ENCODE measurements around the gene SERPINA3. TPM values are rescaled to one million over a fixed set of nuclear protein-coding genes. Genes with fewer than 3 reads are reported as not detected.
"Not testable (repeated sequence)": the region's sequence is repeated elsewhere in the genome, so short reads cannot be mapped to it uniquely, and the experiment has no call there.

SERPINA3 gene
- total and polyA plus RNA-seq, 7 donors = 2.3 to 233 (median 94.5) TPM

GRCh38 chr14:94600148-94600545, 12.0 kb upstream of the SERPINA3 start:
- 76 to 80% methylated on average over 11 of the region's 11 CpGs for WGBS, 2 donors

DNA sequence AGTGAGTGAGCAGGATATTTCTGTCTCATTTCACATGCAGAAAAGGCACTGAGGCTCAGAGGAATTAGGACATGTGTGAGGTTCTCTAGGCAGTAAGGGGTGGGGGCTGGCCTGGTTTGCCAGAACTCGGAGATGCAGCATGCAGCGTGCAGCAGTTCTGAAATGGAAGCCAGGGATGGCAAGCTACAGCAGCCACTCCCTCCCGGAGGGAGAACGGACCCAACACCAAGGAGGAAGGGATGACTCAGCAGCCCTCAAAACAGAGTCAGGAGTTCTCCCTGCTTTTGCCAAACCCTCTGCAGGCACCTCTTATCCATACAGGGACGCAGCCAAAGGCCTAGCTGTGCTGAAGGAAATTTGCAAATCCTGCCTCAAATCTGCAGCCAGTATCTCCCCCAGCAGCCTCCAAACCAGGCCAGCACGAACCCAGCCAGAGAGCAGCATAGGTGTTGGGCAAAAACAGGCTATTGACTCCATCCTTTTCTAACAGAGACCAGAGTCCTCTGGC, 10.3 kb upstream of the SERPINA3 start:
- peak; percentile 94 for DNase-seq

More at GRCh38 chr14:94600148-94600545, 12.0 kb upstream of the SERPINA3 start:
- no peaks in the 10 kb centered on the region for H3K36me3 ChIP-seq
- peak overlapping the region; percentile 54 to 74 (median 65) for H3K27ac ChIP-seq
- peak; percentile 66 for DNase-seq
- H3K27me3 ChIP-seq = no peaks in the 10 kb centered on the region
- TF ChIP-seq POLR2A (IDR thresholded peaks at IDR 0.05) (no peak), EP300 (IDR thresholded peaks at IDR 0.05) (no peak), POLR2AphosphoS5 (IDR thresholded peaks at IDR 0.05) (no peak), CTCF (IDR thresholded peaks at IDR 0.05) (no peak)
- intact Hi-C loops (cut with DNase I) = no loop called here
- H3K9me3 ChIP-seq = no peaks in the 10 kb centered on the region
- peaks cover 0 to 38% (median 30%) of the 10 kb centered on the region in 4 donors for H3K4me1 ChIP-seq
- H3K4me3 ChIP-seq = no peak overlapping the region

DNA sequence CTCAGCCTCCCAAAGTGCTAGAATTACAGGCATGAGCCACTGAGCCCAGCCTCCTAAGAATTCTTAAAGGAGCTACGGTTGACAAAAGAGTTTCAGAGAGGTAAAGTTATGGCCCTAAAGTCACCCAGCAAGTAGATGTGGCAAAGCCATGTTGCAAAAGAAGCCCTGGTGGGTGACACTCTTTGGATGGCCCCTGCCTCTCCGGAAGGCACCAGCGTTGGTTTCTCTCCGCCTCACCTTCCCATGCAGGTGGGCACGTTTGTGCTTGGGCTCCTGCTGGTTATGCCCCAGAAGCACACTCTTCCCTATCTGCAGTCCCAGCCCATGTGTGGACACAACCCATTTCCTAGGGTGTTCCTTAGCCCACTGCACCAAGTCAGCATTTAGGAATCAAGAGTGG, 9.5 kb upstream of the SERPINA3 start:
- H3K4me1 ChIP-seq = peaks cover 0 to 38% (median 30%) of the 10 kb centered on the region in 4 donors
- intact Hi-C loops (cut with DNase I) = no loop called here

More for the DNA sequence above, 10.3 kb upstream of the SERPINA3 start:
- no peaks in the 10 kb centered on the region for H3K9me3 ChIP-seq
- peak overlapping the region; percentile 51 to 74 (median 65) for H3K27ac ChIP-seq
- H3K27me3 ChIP-seq = no peaks in the 10 kb centered on the region
- no peaks in the 10 kb centered on the region for H3K36me3 ChIP-seq
- intact Hi-C loops (cut with DNase I) = no loop called here
- WGBS, 2 donors = 36 to 49% methylated on average over 6 of the region's 6 CpGs
- no peak for TF ChIP-seq CTCF (IDR thresholded peaks at IDR 0.05)
- peak in 3 of 4 donors; percentile 31 to 74 (median 47) for TF ChIP-seq POLR2AphosphoS5 (IDR thresholded peaks at IDR 0.05)
- H3K4me3 ChIP-seq = no peak overlapping the region
- H3K4me1 ChIP-seq = peaks cover 0 to 38% (median 30%) of the 10 kb centered on the region in 4 donors

DNA sequence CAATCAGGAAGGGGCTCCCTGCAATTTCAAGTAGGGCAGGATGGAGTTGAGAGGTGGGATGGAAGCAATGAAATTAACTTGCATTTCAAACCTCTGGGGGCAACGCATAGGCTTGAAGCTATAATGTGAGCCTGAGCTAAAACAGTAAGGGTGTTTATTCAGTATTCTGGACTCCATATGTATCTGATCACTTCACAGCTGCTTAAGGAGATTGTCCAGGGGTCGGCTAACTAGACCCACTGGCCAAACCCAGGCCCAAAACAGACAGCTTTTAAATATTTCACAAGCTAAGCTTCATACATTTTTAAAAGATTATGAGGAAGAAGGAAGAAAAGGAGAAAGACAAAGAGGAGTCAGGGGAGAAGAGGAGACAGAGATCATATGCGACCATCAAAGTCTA, 6.8 kb upstream of the SERPINA3 start:
- WGBS, 2 donors = 73 to 84% methylated on average over 3 of the region's 3 CpGs
- TF ChIP-seq POLR2AphosphoS5 (IDR thresholded peaks at IDR 0.05) (no peak), CTCF (IDR thresholded peaks at IDR 0.05) (no peak), POLR2A (IDR thresholded peaks at IDR 0.05) (no peak), EP300 (IDR thresholded peaks at IDR 0.05) (no peak)
- no peak overlapping the region for H3K27ac ChIP-seq
- no peak overlapping the region for H3K4me3 ChIP-seq
- no peaks in the 10 kb centered on the region for H3K9me3 ChIP-seq
- intact Hi-C loops (cut with DNase I) = no loop called here
- no peak for DNase-seq
- no peaks in the 10 kb centered on the region for H3K27me3 ChIP-seq
- H3K4me1 ChIP-seq = peaks cover 0 to 18% (median 12%) of the 10 kb centered on the region in 4 donors
- H3K36me3 ChIP-seq = no peaks in the 10 kb centered on the region

More for the DNA sequence above, 9.5 kb upstream of the SERPINA3 start:
- peak; percentile 57 for DNase-seq
- Histone ChIP-seq H3K9me3 (no peaks in the 10 kb centered on the region), H3K27me3 (no peaks in the 10 kb centered on the region), H3K36me3 (no peaks in the 10 kb centered on the region), H3K27ac (peak overlapping the region; percentile 51 to 74 (median 65)), H3K4me3 (no peak overlapping the region)
- WGBS, 2 donors = 81 to 94% methylated on average over 5 of the region's 5 CpGs
- TF ChIP-seq CTCF (IDR thresholded peaks at IDR 0.05) (no peak), EP300 (IDR thresholded peaks at IDR 0.05) (no peak), POLR2AphosphoS5 (IDR thresholded peaks at IDR 0.05) (no peak), POLR2A (IDR thresholded peaks at IDR 0.05) (no peak)

DNA sequence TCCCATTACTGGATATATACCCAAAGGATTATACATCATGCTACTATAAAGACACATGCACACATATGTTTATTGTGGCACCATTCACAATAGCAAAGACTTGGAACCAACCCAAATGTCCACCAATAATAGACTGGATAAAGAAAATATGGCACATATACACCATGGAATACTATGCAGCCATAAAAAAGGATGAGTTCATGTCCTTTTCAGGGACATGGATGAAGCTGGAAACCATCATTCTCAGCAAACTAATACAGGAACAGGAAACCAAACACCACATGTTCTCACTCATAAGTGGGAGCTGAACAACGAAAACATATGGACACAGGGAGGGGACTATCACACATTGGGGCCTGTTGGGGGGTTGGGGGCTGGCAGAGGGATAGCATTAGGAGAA, 3.2 kb upstream of the SERPINA3 start:
- H3K4me1 ChIP-seq; H3K36me3 ChIP-seq; H3K4me3 ChIP-seq; intact Hi-C loops (cut with DNase I); H3K27ac ChIP-seq; DNase-seq; H3K9me3 ChIP-seq; H3K27me3 ChIP-seq: not testable (repeated sequence)
- 81% methylated on average over 1 of the region's 1 CpG for WGBS, 2 donors

All from sigmoid colon (tissue), 7 donors.